Measurements from ENCODE around the gene NCAM1.

Gene NCAM1

GRCh38 chr11:112968941-112969713, 7.9 kb downstream of the NCAM1 start:
- FAIRE-seq = no peak

GRCh38 chr11:112971195-112971594, 10.0 kb downstream of the NCAM1 start:
- no peak for FAIRE-seq

GRCh38 chr11:112971827-112972226, 10.6 kb downstream of the NCAM1 start:
- FAIRE-seq = no peak

GRCh38 chr11:112972399-112973145, 11.4 kb downstream of the NCAM1 start:
- no peak for FAIRE-seq

- FAIRE-seq = no peak
These were observed 13.8 kb downstream of the NCAM1 start for GRCh38 chr11:112975051-112975450.

GRCh38 chr11:112975493-112975892, 14.3 kb downstream of the NCAM1 start:
- no peak for FAIRE-seq

- no peak for FAIRE-seq
These were observed 16.5 kb downstream of the NCAM1 start for GRCh38 chr11:112977755-112978154.

- no peak for FAIRE-seq
These were observed 22.7 kb downstream of the NCAM1 start for GRCh38 chr11:112983887-112984286.

- no peak for FAIRE-seq
These were observed 28.0 kb downstream of the NCAM1 start for GRCh38 chr11:112989198-112989597.

- FAIRE-seq = no peak
These were observed 32.6 kb downstream of the NCAM1 start for GRCh38 chr11:112993808-112994207.

GRCh38 chr11:112995423-112996090, 34.3 kb downstream of the NCAM1 start:
- FAIRE-seq = no peak

- FAIRE-seq = no peak
These were observed 35.8 kb downstream of the NCAM1 start for GRCh38 chr11:112996994-112997393.

- no peak for FAIRE-seq
These were observed 36.7 kb downstream of the NCAM1 start for GRCh38 chr11:112997857-112998466.

GRCh38 chr11:112999520-112999919, 38.3 kb downstream of the NCAM1 start:
- FAIRE-seq = no peak

GRCh38 chr11:113001709-113002108, 40.5 kb downstream of the NCAM1 start:
- FAIRE-seq = no peak

- FAIRE-seq = no peak
These were observed 45.8 kb downstream of the NCAM1 start for GRCh38 chr11:113006896-113007445.

GRCh38 chr11:113014262-113015097, 53.3 kb downstream of the NCAM1 start:
- no peak for FAIRE-seq

- FAIRE-seq = no peak
These were observed 53.9 kb downstream of the NCAM1 start for GRCh38 chr11:113015098-113015455.

- no peak for FAIRE-seq
These were observed 55.7 kb downstream of the NCAM1 start for GRCh38 chr11:113016905-113017304.

GRCh38 chr11:113018913-113019312, 57.7 kb downstream of the NCAM1 start:
- no peak for FAIRE-seq

GRCh38 chr11:113019711-113020110, 58.5 kb downstream of the NCAM1 start:
- FAIRE-seq = no peak

GRCh38 chr11:113021111-113021510, 59.9 kb downstream of the NCAM1 start:
- FAIRE-seq = no peak
